Measurements from ENCODE around the gene LPP. TPM values are rescaled to one million over a fixed set of nuclear protein-coding genes. Genes with fewer than 3 reads are reported as not detected.

Gene LPP
- total RNA-seq, 1 experiment from 2014 or later: 54.0 TPM

- Histone ChIP-seq H3K9ac (ENCODE audit: low read length) (no peak overlapping the region), H3K27me3 (ENCODE audit: insufficient read depth, low read length) (no peaks in the 10 kb centered on the region), H3K36me3 (ENCODE audit: control insufficient read depth in 1 of 2, insufficient read depth in 2 of 2, low read length in 2 of 2) (no peaks in the 10 kb centered on the region), H4K20me1 (ENCODE audit: insufficient read depth) (no peaks in the 10 kb centered on the region), H3K4me1 (ENCODE audit: control insufficient read depth in 1 of 2, insufficient read depth in 2 of 2, low read length in 2 of 2) (no peaks in the 10 kb centered on the region), H3K9me3 (ENCODE audit: control insufficient read depth in 1 of 2, insufficient read depth in 1 of 2, low read depth in 1 of 2, low read length in 2 of 2) (no peaks in the 10 kb centered on the region), H3K4me2 (ENCODE audit: low read length) (no peak overlapping the region), H3K9me2 (ENCODE audit: insufficient read depth) (no peaks in the 10 kb centered on the region), H3K79me2 (ENCODE audit: insufficient read depth, low read length) (no peaks in the 10 kb centered on the region), H3K27ac (ENCODE audit: low read depth, low read length) (no peak overlapping the region), H2AFZ (ENCODE audit: low read depth, low read length, poor library complexity, severe bottlenecking) (no peak overlapping the region), H3K4me3 (replicated peaks in 1 of 2; ENCODE audit: low read depth in 1 of 2, low read length in 2 of 2) (no peak overlapping the region)
- RAD21 ChIA-PET (ENCODE audit: low non-redundant PET in 1 of 2, low total read pairs in 2 of 2, uncharacterized antibody in 2 of 2, unreplicated experiment in 2 of 2): no interaction called here
- intact Hi-C loops (cut with micrococcal nuclease): no loop called here
- CTCF ChIA-PET: no interaction called here
- ATAC-seq (no peak), DNase-seq (ENCODE audit: low read depth, low spot score) (no peak)
- no peak for TF ChIP-seq ZFX (IDR thresholded peaks at IDR 0.05)
- no peak for TF ChIP-seq RAD21 (IDR thresholded peaks at IDR 0.05; ENCODE audit: low read depth)
- TF ChIP-seq SIN3A (IDR thresholded peaks at IDR 0.05; ENCODE audit: low read depth): no peak
- no peak for TF ChIP-seq CTCF (IDR thresholded peaks at IDR 0.05 in 2 of 3, conservative IDR thresholded peaks at IDR 0.05 in 1 of 3; ENCODE audit: borderline replicate concordance in 1 of 3, insufficient read depth in 1 of 3, low read depth in 2 of 3, low read length in 2 of 3)
- TF ChIP-seq CBX3 (IDR thresholded peaks at IDR 0.05; ENCODE audit: low read depth): no peak
- no peak for TF ChIP-seq MAX (IDR thresholded peaks at IDR 0.05)
- TF ChIP-seq ZNF274 (IDR thresholded peaks at IDR 0.05; ENCODE audit: low read depth, low read length): no peak
- no peak for TF ChIP-seq ELF1 (IDR thresholded peaks at IDR 0.05; ENCODE audit: borderline replicate concordance, low read depth)
- no peak for TF ChIP-seq FOSL1 (IDR thresholded peaks at IDR 0.05; ENCODE audit: low read depth)
- TF ChIP-seq TCF7L2 (IDR thresholded peaks at IDR 0.05; ENCODE audit: borderline replicate concordance, extremely low read depth, insufficient read depth, insufficient read length): no peak
- TF ChIP-seq SP1 (IDR thresholded peaks at IDR 0.05; ENCODE audit: low read depth): no peak
- BruUV-seq (replicated peaks): no TSS peak
- POLR2A ChIA-PET: no interaction called here
Observed at GRCh38 chr3:188562144-188562543, 408.2 kb downstream of the LPP start.
